Adipocyte (in vitro differentiated cells): ENCODE measurements around the gene CHAF1B.
A peak's percentile ranks its signal among the peaks of the same experiment; 100 is the strongest.

Source experiments
- DNase-seq: peaks from one replicate; pipeline ENCODE4 v3.0.0-alpha.2; 2015; ENCODE audit warnings: low read depth
- H3K27me3 ChIP-seq: replicated peaks from 2 replicates; pipeline ENCODE4 v1.7.0; 2013; ENCODE audit warnings: mild to moderate bottlenecking, low read length, moderate library complexity; ENCODE audit not compliant: control insufficient read depth, insufficient read depth
- H3K36me3 ChIP-seq: 2 replicates; pipeline ENCODE4 v1.7.0; 2013; ENCODE audit warnings: low read length, mild to moderate bottlenecking, moderate library complexity; ENCODE audit not compliant: control insufficient read depth, insufficient read depth, severe bottlenecking
- H3K4me1 ChIP-seq: 2 replicates; pipeline ENCODE4 v1.7.0; 2013; ENCODE audit warnings: mild to moderate bottlenecking, low read length, moderate library complexity; ENCODE audit not compliant: control insufficient read depth, insufficient read depth
- H3K4me3 ChIP-seq: 2 replicates; pipeline ENCODE4 v1.7.0; 2013; ENCODE audit warnings: mild to moderate bottlenecking, low read length, moderate library complexity
- H3K9ac ChIP-seq: 2 replicates; pipeline ENCODE4 v1.7.0; 2013; ENCODE audit warnings: mild to moderate bottlenecking, low read length, moderate library complexity
- H3K9me3 ChIP-seq: 2 replicates; pipeline ENCODE4 v1.7.0; 2013; ENCODE audit warnings: mild to moderate bottlenecking, low read length, moderate library complexity; ENCODE audit not compliant: control insufficient read depth

Gene CHAF1B

GRCh38 chr21:36415375-36415774 lies 30.2 kb downstream of the CHAF1B start:
- H3K36me3 ChIP-seq: no peaks in the 10 kb centered on the region
- H3K9me3 ChIP-seq: no peaks in the 10 kb centered on the region
- DNase-seq: no peak
- no peaks in the 10 kb centered on the region for H3K27me3 ChIP-seq
- no peak overlapping the region for H3K9ac ChIP-seq
- H3K4me3 ChIP-seq: no peak overlapping the region
- H3K4me1 ChIP-seq: no peaks in the 10 kb centered on the region

- no peak for DNase-seq
- Histone ChIP-seq H3K27me3 (no peaks in the 10 kb centered on the region), H3K4me3 (no peak overlapping the region), H3K36me3 (no peaks in the 10 kb centered on the region), H3K4me1 (no peaks in the 10 kb centered on the region), H3K9ac (no peak overlapping the region), H3K9me3 (no peaks in the 10 kb centered on the region)
These were observed 34.0 kb downstream of the CHAF1B start for GRCh38 chr21:36419241-36419640.

- DNase-seq: peak; percentile 92
- Histone ChIP-seq H3K9me3 (no peaks in the 10 kb centered on the region), H3K27me3 (no peaks in the 10 kb centered on the region), H3K9ac (no peak overlapping the region), H3K36me3 (no peaks in the 10 kb centered on the region), H3K4me1 (no peaks in the 10 kb centered on the region), H3K4me3 (no peak overlapping the region)
These were observed 34.8 kb downstream of the CHAF1B start for GRCh38 chr21:36419996-36420395.

GRCh38 chr21:36420571-36421339 lies 35.6 kb downstream of the CHAF1B start:
- Histone ChIP-seq H3K27me3 (no peaks in the 10 kb centered on the region), H3K9me3 (no peaks in the 10 kb centered on the region), H3K4me3 (no peak overlapping the region), H3K9ac (no peak overlapping the region), H3K36me3 (no peaks in the 10 kb centered on the region), H3K4me1 (no peaks in the 10 kb centered on the region)
- no peak for DNase-seq

GRCh38 chr21:36422279-36423098 lies 37.3 kb downstream of the CHAF1B start:
- no peaks in the 10 kb centered on the region for H3K36me3 ChIP-seq
- no peak overlapping the region for H3K4me3 ChIP-seq
- no peaks in the 10 kb centered on the region for H3K27me3 ChIP-seq
- H3K9me3 ChIP-seq: no peaks in the 10 kb centered on the region
- DNase-seq: peak; percentile 52
- peaks cover 3% of the 10 kb centered on the region for H3K4me1 ChIP-seq
- H3K9ac ChIP-seq: no peak overlapping the region

- H3K9me3 ChIP-seq: no peaks in the 10 kb centered on the region
- no peaks in the 10 kb centered on the region for H3K36me3 ChIP-seq
- H3K9ac ChIP-seq: no peak overlapping the region
- H3K27me3 ChIP-seq: no peaks in the 10 kb centered on the region
- H3K4me3 ChIP-seq: no peak overlapping the region
- no peak for DNase-seq
- H3K4me1 ChIP-seq: peaks cover 7% of the 10 kb centered on the region
These were observed 38.7 kb downstream of the CHAF1B start for GRCh38 chr21:36423771-36424433.

- H3K4me3 ChIP-seq: no peak overlapping the region
- no peaks in the 10 kb centered on the region for H3K36me3 ChIP-seq
- H3K4me1 ChIP-seq: peaks cover 8% of the 10 kb centered on the region
- no peak for DNase-seq
- H3K9me3 ChIP-seq: no peaks in the 10 kb centered on the region
- no peaks in the 10 kb centered on the region for H3K27me3 ChIP-seq
- no peak overlapping the region for H3K9ac ChIP-seq
These were observed 39.4 kb downstream of the CHAF1B start for GRCh38 chr21:36424592-36424991.

- no peak for DNase-seq
- H3K4me1 ChIP-seq: peaks cover 11% of the 10 kb centered on the region
These were observed 40.1 kb downstream of the CHAF1B start for GRCh38 chr21:36425286-36425685.

GRCh38 chr21:36427502-36427901 lies 42.3 kb downstream of the CHAF1B start:
- Histone ChIP-seq H3K4me1 (peaks cover 16% of the 10 kb centered on the region), H3K9me3 (no peaks in the 10 kb centered on the region), H3K4me3 (no peak overlapping the region), H3K9ac (no peak overlapping the region), H3K27me3 (no peaks in the 10 kb centered on the region), H3K36me3 (no peaks in the 10 kb centered on the region)
- no peak for DNase-seq

More at GRCh38 chr21:36425286-36425685, 40.1 kb downstream of the CHAF1B start:
- Histone ChIP-seq H3K36me3 (no peaks in the 10 kb centered on the region), H3K4me3 (no peak overlapping the region), H3K9me3 (no peaks in the 10 kb centered on the region), H3K27me3 (no peaks in the 10 kb centered on the region), H3K9ac (no peak overlapping the region)

- Histone ChIP-seq H3K9ac (no peak overlapping the region), H3K9me3 (no peaks in the 10 kb centered on the region), H3K4me1 (peaks cover 16% of the 10 kb centered on the region), H3K4me3 (no peak overlapping the region), H3K27me3 (no peaks in the 10 kb centered on the region), H3K36me3 (no peaks in the 10 kb centered on the region)
- no peak for DNase-seq
These were observed 43.7 kb downstream of the CHAF1B start for GRCh38 chr21:36428761-36429432.
